NCI-H2196 (cell line): Measurements from ENCODE around the gene LHFPL4.

Source experiments
- DNase-seq: peaks from one replicate; lab custom pipeline; 2025; ENCODE audit not compliant: unreplicated experiment; lab: John Stamatoyannopoulos, UW

The LHFPL4 gene

GRCh38 chr3:9476935-9477334 lies 76.7 kb downstream of the LHFPL4 start:
- no peak for DNase-seq

GRCh38 chr3:9474482-9474881 lies 79.1 kb downstream of the LHFPL4 start:
- DNase-seq, result no peak

- DNase-seq, result no peak
Observed at GRCh38 chr3:9473496-9474065, 80.0 kb downstream of the LHFPL4 start.

- no peak for DNase-seq
Observed at GRCh38 chr3:9469986-9470385, 83.6 kb downstream of the LHFPL4 start.

- DNase-seq, result no peak
Observed at GRCh38 chr3:9468460-9468859, 85.2 kb downstream of the LHFPL4 start.

- no peak for DNase-seq
Observed at GRCh38 chr3:9467451-9467850, 86.2 kb downstream of the LHFPL4 start.

GRCh38 chr3:9455596-9456131 lies 98.0 kb downstream of the LHFPL4 start:
- no peak for DNase-seq

- no peak for DNase-seq
Observed at GRCh38 chr3:9452417-9452816, 101.2 kb downstream of the LHFPL4 start.

- no peak for DNase-seq
Observed at GRCh38 chr3:9450991-9451390, 102.6 kb downstream of the LHFPL4 start.

- no peak for DNase-seq
Observed at GRCh38 chr3:9450126-9450525, 103.5 kb downstream of the LHFPL4 start.

- no peak for DNase-seq
Observed at GRCh38 chr3:9448643-9449042, 105.0 kb downstream of the LHFPL4 start.
